H9 (cell line): ENCODE measurements around the gene GPR21. TPM values are rescaled to one million over a fixed set of nuclear protein-coding genes. Genes with fewer than 3 reads are reported as not detected.

Source experiments
- DNase-seq: peaks from one replicate; pipeline ENCODE4 v3.0.0-alpha.2; 2017
- H2AFZ ChIP-seq: one replicate; pipeline ENCODE4 v1.6.1; 2013; ENCODE audit warnings: mild to moderate bottlenecking, low read length, control low read depth, moderate library complexity
- H2AK5ac ChIP-seq: 2 replicates; pipeline ENCODE4 v1.6.1; 2013; ENCODE audit warnings: low read length, control low read depth, mixed read lengths; ENCODE audit not compliant: insufficient read length
- H2BK120ac ChIP-seq: one replicate; pipeline ENCODE4 v1.6.1; 2013; ENCODE audit warnings: low read depth, mild to moderate bottlenecking, low read length, control low read depth, inconsistent platforms; ENCODE audit not compliant: poor library complexity, severe bottlenecking
- H2BK12ac ChIP-seq: 2 replicates; pipeline ENCODE4 v1.6.1; 2013; ENCODE audit warnings: low read length, control low read depth, mixed read lengths, low read depth; ENCODE audit not compliant: insufficient read length
- H2BK15ac ChIP-seq: 2 replicates; pipeline ENCODE4 v1.6.1; 2013; ENCODE audit warnings: low read depth, low read length, control low read depth
- H2BK20ac ChIP-seq: one replicate; pipeline ENCODE4 v1.6.1; 2013; ENCODE audit warnings: low read depth, mild to moderate bottlenecking, low read length, control low read depth, inconsistent platforms; ENCODE audit not compliant: poor library complexity, severe bottlenecking
- H2BK5ac ChIP-seq: 2 replicates; pipeline ENCODE4 v1.6.1; 2013; ENCODE audit warnings: low read length, control low read depth, mixed read lengths; ENCODE audit not compliant: insufficient read length
- H3K14ac ChIP-seq: 2 replicates; pipeline ENCODE4 v1.6.1; 2013; ENCODE audit warnings: low read length, control low read depth; ENCODE audit not compliant: insufficient read depth
- H3K18ac ChIP-seq: 2 replicates; pipeline ENCODE4 v1.6.1; 2013; ENCODE audit warnings: low read depth, mild to moderate bottlenecking, mixed read lengths, low read length, control low read depth; ENCODE audit not compliant: insufficient read length
- H3K23ac ChIP-seq: 2 replicates; pipeline ENCODE4 v1.6.1; 2013; ENCODE audit warnings: low read length, control low read depth, mixed read lengths, low read depth; ENCODE audit not compliant: insufficient read length
- H3K23me2 ChIP-seq: 2 replicates; pipeline ENCODE4 v1.6.1; 2013; ENCODE audit warnings: low read depth, mild to moderate bottlenecking, mixed read lengths, low read length, control low read depth; ENCODE audit not compliant: insufficient read length, poor library complexity, severe bottlenecking
- H3K27ac ChIP-seq: 2 replicates; pipeline ENCODE4 v1.5.1; 2013; ENCODE audit warnings: low read length, control low read depth, mixed read lengths, low read depth; ENCODE audit not compliant: insufficient read length
- H3K27me3 ChIP-seq: 2 replicates; pipeline ENCODE4 v1.6.1; 2013; ENCODE audit warnings: low read length, control low read depth, inconsistent platforms; ENCODE audit not compliant: insufficient read depth
- H3K4ac ChIP-seq: 2 replicates; pipeline ENCODE4 v1.6.1; 2013; ENCODE audit warnings: low read depth, mild to moderate bottlenecking, control low read depth, inconsistent platforms, low read length, moderate library complexity
- H3K4me1 ChIP-seq: 2 replicates; pipeline ENCODE4 v1.6.1; 2013; ENCODE audit warnings: low read length, control low read depth, inconsistent platforms; ENCODE audit not compliant: insufficient read depth
- H3K4me2 ChIP-seq: 2 replicates; pipeline ENCODE4 v1.6.1; 2013; ENCODE audit warnings: low read length, control low read depth, mixed read lengths; ENCODE audit not compliant: insufficient read length, insufficient read depth
- H3K56ac ChIP-seq: 2 replicates; pipeline ENCODE4 v1.6.1; 2013; ENCODE audit warnings: low read depth, mild to moderate bottlenecking, mixed read lengths, low read length, control low read depth; ENCODE audit not compliant: insufficient read length
- H3K79me1 ChIP-seq: 2 replicates; pipeline ENCODE4 v1.6.1; 2013; ENCODE audit warnings: low read depth, mild to moderate bottlenecking, moderate library complexity, low read length, control low read depth, inconsistent platforms; ENCODE audit not compliant: insufficient read depth, poor library complexity, severe bottlenecking
- H3K79me2 ChIP-seq: 2 replicates; pipeline ENCODE4 v1.6.1; 2013; ENCODE audit warnings: low read length, control low read depth, inconsistent platforms; ENCODE audit not compliant: insufficient read depth
- H3K9ac ChIP-seq: 2 replicates; pipeline ENCODE4 v1.6.1; 2013; ENCODE audit warnings: low read length, control low read depth, mixed read lengths; ENCODE audit not compliant: insufficient read length; ENCODE audit errors: extremely low read depth
- H3K9me3 ChIP-seq: one replicate; pipeline ENCODE4 v1.6.1; 2013; ENCODE audit warnings: low read depth, low read length, inconsistent platforms; ENCODE audit not compliant: control insufficient read depth
- H3T11ph ChIP-seq: one replicate; pipeline ENCODE4 v1.6.1; 2013; ENCODE audit warnings: mild to moderate bottlenecking, low read length, control low read depth, inconsistent platforms
- H4K20me1 ChIP-seq: one replicate; pipeline ENCODE4 v1.6.1; 2013; ENCODE audit not compliant: control insufficient read depth, insufficient read length, insufficient read depth
- H4K5ac ChIP-seq: 2 replicates; pipeline ENCODE4 v1.6.1; 2013; ENCODE audit warnings: low read depth, mild to moderate bottlenecking, mixed read lengths, low read length, control low read depth; ENCODE audit not compliant: insufficient read length
- H4K8ac ChIP-seq: replicated peaks from 2 replicates; pipeline ENCODE4 v1.6.1; 2013; ENCODE audit warnings: low read length, control low read depth, mixed read lengths, low read depth; ENCODE audit not compliant: insufficient read length
- H4K91ac ChIP-seq: 2 replicates; pipeline ENCODE4 v1.6.1; 2013; ENCODE audit warnings: low read depth, mild to moderate bottlenecking, moderate library complexity, mixed read lengths, low read length, control low read depth; ENCODE audit not compliant: insufficient read length
- H3K27ac Mint-ChIP-seq, 3 experiments: 2 replicates in 2 of 3; 3 replicates in 1 of 3; pipeline ENCODE4 v1.8.0; 2020 to 2021; ENCODE audit warnings: mixed read lengths in 3 of 3, mild to moderate bottlenecking in 1 of 3, moderate library complexity in 1 of 3
- H3K27me3 Mint-ChIP-seq: 2 replicates; pipeline ENCODE4 v1.8.0; 2021; ENCODE audit warnings: low read depth, mild to moderate bottlenecking, moderate library complexity, mixed read lengths
- H3K36me3 Mint-ChIP-seq, 3 experiments: 2 replicates in 2 of 3; 3 replicates in 1 of 3; pipeline ENCODE4 v1.8.0; 2020 to 2021; ENCODE audit warnings: low read depth in 3 of 3, mixed read lengths in 3 of 3; ENCODE audit not compliant: insufficient read depth in 1 of 3
- H3K4me1 Mint-ChIP-seq, 2 experiments: 2 replicates each; pipeline ENCODE4 v1.8.0; 2020; ENCODE audit warnings: mixed read lengths in 2 of 2
- H3K4me3 Mint-ChIP-seq, 2 experiments: 2 replicates in 1 of 2; 3 replicates in 1 of 2; pipeline ENCODE4 v1.8.0; 2020 to 2021; ENCODE audit warnings: mild to moderate bottlenecking in 2 of 2, mixed read lengths in 2 of 2, moderate library complexity in 1 of 2
- H3K9me3 Mint-ChIP-seq, 2 experiments: 2 replicates in 1 of 2; 3 replicates in 1 of 2; pipeline ENCODE4 v1.8.0; 2020; ENCODE audit warnings: mild to moderate bottlenecking in 2 of 2, mixed read lengths in 2 of 2, moderate library complexity in 1 of 2
- WGBS: extraction: QIAGEN DNeasy Blood & Tissue Kit; methylation state at CpG from one replicate; pipeline ENCODE4 v1.1.7; 2013; ENCODE audit warnings: missing lambda C conversion rate, low lambda C conversion rate, mixed read lengths; ENCODE audit not compliant: insufficient read length; ENCODE audit errors: extremely low coverage; 5-methylcytosine and 5-hydroxymethylcytosine counted together
- total RNA-seq: library from RNA; stranded (reverse); gene quantifications from 2 replicates; pipeline ENCODE4 v1.2.1, GENCODE V29; 2021
- TF ChIP-seq, protein P1 (sequence below): fragments of 200-600 bp; sonication (generic); conservative IDR thresholded peaks from 3 replicates; pipeline ENCODE4 v1.8.0; 2021; ENCODE audit warnings: antibody characterized with exemption, mild to moderate bottlenecking

The GPR21 gene
- total RNA-seq, 1 experiment from 2014 or later = 0.87 TPM

DNA sequence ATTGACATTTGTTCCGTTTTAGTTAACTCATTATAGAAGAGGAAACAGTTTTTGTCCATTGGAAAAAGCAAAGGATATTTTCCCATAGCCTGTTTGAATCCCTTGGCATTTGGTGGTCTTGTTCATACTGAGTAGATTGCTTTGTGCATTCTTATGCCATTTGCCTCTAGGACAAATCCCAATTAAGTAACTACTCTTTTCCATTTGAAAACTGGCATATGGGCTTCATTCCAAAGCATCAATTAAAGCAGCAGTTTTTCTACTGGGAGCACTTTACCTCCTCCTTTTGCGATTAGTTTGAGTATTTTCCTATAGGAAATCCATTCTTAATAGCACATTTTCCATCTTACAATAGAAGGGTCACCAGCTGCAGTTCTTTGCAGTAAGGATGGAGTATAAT is 31.2 kb downstream of the GPR21 start:
- Histone ChIP-seq H4K91ac (no peak overlapping the region), H3K79me1 (no peaks in the 10 kb centered on the region), H3K23me2 (no peaks in the 10 kb centered on the region), H3K4me2 (no peak overlapping the region), H3K14ac (no peak overlapping the region), H3K4me1 (no peaks in the 10 kb centered on the region), H3T11ph (no peak overlapping the region), H2AFZ (no peak overlapping the region), H3K18ac (no peak overlapping the region), H2BK120ac (no peak overlapping the region), H4K5ac (no peak overlapping the region), H2BK12ac (no peak overlapping the region), H2BK20ac (no peak overlapping the region), H3K9ac (no peak overlapping the region), H2BK15ac (no peak overlapping the region), H3K27ac (no peak overlapping the region), H3K27me3 (no peaks in the 10 kb centered on the region), H3K79me2 (no peaks in the 10 kb centered on the region), H4K20me1 (no peaks in the 10 kb centered on the region), H4K8ac (no peak overlapping the region), H3K9me3 (no peaks in the 10 kb centered on the region), H3K56ac (no peak overlapping the region), H3K4ac (no peak overlapping the region), H2AK5ac (no peak overlapping the region), H2BK5ac (no peak overlapping the region), H3K23ac (no peak overlapping the region)
- WGBS = no CpG with 5 or more reads among the region's 2 CpGs
- Mint-ChIP-seq H3K27ac (no peak overlapping the region), H3K4me1 (peaks cover 5 to 7% of the 10 kb centered on the region in 2 experiments), H3K4me3 (no peak overlapping the region), H3K27me3 (no peaks in the 10 kb centered on the region), H3K36me3 (peaks cover 4 to 35% (median 34%) of the 10 kb centered on the region in 3 experiments; a peak in 5 of 7 replicates), H3K9me3 (no peaks in the 10 kb centered on the region)
- no peak for DNase-seq
- TF ChIP-seq, protein P1, sequence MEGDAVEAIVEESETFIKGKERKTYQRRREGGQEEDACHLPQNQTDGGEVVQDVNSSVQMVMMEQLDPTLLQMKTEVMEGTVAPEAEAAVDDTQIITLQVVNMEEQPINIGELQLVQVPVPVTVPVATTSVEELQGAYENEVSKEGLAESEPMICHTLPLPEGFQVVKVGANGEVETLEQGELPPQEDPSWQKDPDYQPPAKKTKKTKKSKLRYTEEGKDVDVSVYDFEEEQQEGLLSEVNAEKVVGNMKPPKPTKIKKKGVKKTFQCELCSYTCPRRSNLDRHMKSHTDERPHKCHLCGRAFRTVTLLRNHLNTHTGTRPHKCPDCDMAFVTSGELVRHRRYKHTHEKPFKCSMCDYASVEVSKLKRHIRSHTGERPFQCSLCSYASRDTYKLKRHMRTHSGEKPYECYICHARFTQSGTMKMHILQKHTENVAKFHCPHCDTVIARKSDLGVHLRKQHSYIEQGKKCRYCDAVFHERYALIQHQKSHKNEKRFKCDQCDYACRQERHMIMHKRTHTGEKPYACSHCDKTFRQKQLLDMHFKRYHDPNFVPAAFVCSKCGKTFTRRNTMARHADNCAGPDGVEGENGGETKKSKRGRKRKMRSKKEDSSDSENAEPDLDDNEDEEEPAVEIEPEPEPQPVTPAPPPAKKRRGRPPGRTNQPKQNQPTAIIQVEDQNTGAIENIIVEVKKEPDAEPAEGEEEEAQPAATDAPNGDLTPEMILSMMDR = no peak
